ENCODE results near the gene ITIH2.
"Not testable (repeated sequence)": the region's sequence is repeated elsewhere in the genome, so short reads cannot be mapped to it uniquely, and the experiment has no call there.

DNA sequence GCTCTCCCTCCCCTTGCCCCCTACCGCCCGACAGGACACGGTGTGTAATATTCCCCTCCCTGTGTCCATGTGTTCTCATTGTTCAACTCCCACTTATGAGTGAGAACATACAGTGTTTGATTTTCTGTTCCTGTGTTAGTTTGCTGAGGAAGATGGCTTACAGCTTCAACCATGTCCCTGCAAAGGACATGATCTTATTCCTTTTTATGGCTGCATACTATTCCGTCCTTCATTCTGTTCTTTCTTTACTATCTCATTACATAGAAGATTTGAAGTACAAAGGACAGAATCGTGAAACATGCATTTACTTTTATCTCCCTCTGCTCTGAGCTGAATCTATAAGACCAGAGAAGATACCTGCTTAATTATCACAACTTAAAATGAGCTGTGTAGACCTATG lies 8.0 kb downstream of the ITIH2 start:
- TF ChIP-seq, protein P1, sequence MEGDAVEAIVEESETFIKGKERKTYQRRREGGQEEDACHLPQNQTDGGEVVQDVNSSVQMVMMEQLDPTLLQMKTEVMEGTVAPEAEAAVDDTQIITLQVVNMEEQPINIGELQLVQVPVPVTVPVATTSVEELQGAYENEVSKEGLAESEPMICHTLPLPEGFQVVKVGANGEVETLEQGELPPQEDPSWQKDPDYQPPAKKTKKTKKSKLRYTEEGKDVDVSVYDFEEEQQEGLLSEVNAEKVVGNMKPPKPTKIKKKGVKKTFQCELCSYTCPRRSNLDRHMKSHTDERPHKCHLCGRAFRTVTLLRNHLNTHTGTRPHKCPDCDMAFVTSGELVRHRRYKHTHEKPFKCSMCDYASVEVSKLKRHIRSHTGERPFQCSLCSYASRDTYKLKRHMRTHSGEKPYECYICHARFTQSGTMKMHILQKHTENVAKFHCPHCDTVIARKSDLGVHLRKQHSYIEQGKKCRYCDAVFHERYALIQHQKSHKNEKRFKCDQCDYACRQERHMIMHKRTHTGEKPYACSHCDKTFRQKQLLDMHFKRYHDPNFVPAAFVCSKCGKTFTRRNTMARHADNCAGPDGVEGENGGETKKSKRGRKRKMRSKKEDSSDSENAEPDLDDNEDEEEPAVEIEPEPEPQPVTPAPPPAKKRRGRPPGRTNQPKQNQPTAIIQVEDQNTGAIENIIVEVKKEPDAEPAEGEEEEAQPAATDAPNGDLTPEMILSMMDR (IDR thresholded peaks at IDR 0.05; ENCODE audit: low read depth, low read length), result not testable (repeated sequence)
- not testable (repeated sequence) for TF ChIP-seq POLR2A (IDR thresholded peaks at IDR 0.05; ENCODE audit: extremely low read depth, insufficient read length)
